GM23338 (cell line): ENCODE data around the gene CEACAM5. TPM values are rescaled to one million over a fixed set of nuclear protein-coding genes. Genes with fewer than 3 reads are reported as not detected.

ENCODE experiments used
- ATAC-seq: fragments of 200-7000 bp; cut with Tn5 transposase; 3 replicates; pipeline ENCODE4 v1.9.1; 2020
- DNase-seq: peaks from one replicate; pipeline ENCODE4 v3.0.0-alpha.2; 2015; ENCODE audit warnings: low spot score
- H2AFZ ChIP-seq: fragments of 200-600 bp; sonication (generic); 2 replicates; pipeline ENCODE4 v1.8.0; 2016; ENCODE audit warnings: antibody characterized with exemption, mild to moderate bottlenecking, moderate library complexity
- H3F3A ChIP-seq: fragments of 200-600 bp; sonication (generic); replicated peaks from 2 replicates; pipeline ENCODE4 v1.8.0; 2017; ENCODE audit warnings: antibody characterized with exemption, mixed run types, low read depth
- H3K27ac ChIP-seq: fragments of 200-600 bp; sonication (generic); 2 replicates; pipeline ENCODE4 v1.6.1; 2016; ENCODE audit warnings: low read depth
- H3K27me3 ChIP-seq: fragments of 200-600 bp; sonication (generic); 2 replicates; pipeline ENCODE4 v1.8.0; 2016; ENCODE audit warnings: mild to moderate bottlenecking, mixed run types, moderate library complexity; ENCODE audit not compliant: insufficient read depth
- H3K36me3 ChIP-seq: fragments of 200-600 bp; sonication (generic); 2 replicates; pipeline ENCODE4 v1.8.0; 2016; ENCODE audit warnings: mild to moderate bottlenecking; ENCODE audit not compliant: insufficient read depth
- H3K4me1 ChIP-seq: fragments of 200-600 bp; sonication (generic); 2 replicates; pipeline ENCODE4 v1.8.0; 2016; ENCODE audit warnings: mild to moderate bottlenecking, moderate library complexity; ENCODE audit not compliant: insufficient read depth
- H3K4me2 ChIP-seq: fragments of 200-600 bp; sonication (generic); 2 replicates; pipeline ENCODE4 v1.7.1; 2017; ENCODE audit warnings: mixed run types
- H3K4me3 ChIP-seq: fragments of 200-600 bp; sonication (generic); 2 replicates; pipeline ENCODE4 v1.6.1; 2016; ENCODE audit warnings: mixed run types
- H3K79me2 ChIP-seq: fragments of 200-600 bp; sonication (generic); replicated peaks from 2 replicates; pipeline ENCODE4 v1.8.0; 2017; ENCODE audit warnings: mild to moderate bottlenecking; ENCODE audit not compliant: insufficient read depth
- H3K9me2 ChIP-seq: fragments of 200-600 bp; sonication (generic); 2 replicates; pipeline ENCODE4 v1.8.0; 2017; ENCODE audit not compliant: insufficient read depth
- H4K20me1 ChIP-seq: fragments of 200-600 bp; sonication (generic); replicated peaks from 2 replicates; pipeline ENCODE4 v1.8.0; 2017; ENCODE audit warnings: mild to moderate bottlenecking; ENCODE audit not compliant: insufficient read depth
- H3K27ac Mint-ChIP-seq: 2 replicates; pipeline ENCODE4 v1.8.0; 2020; ENCODE audit warnings: inconsistent platforms, mild to moderate bottlenecking, moderate library complexity, mixed read lengths
- H3K27me3 Mint-ChIP-seq: 3 replicates; pipeline ENCODE4 v1.8.0; 2022; ENCODE audit warnings: low read depth, mild to moderate bottlenecking, moderate library complexity, mixed read lengths, inconsistent platforms; ENCODE audit not compliant: insufficient read depth, poor library complexity
- H3K36me3 Mint-ChIP-seq: 3 replicates; pipeline ENCODE4 v1.8.0; 2021; ENCODE audit warnings: low read depth, mild to moderate bottlenecking, inconsistent platforms, moderate library complexity, mixed read lengths
- H3K4me1 Mint-ChIP-seq: 3 replicates; pipeline ENCODE4 v1.8.0; 2020; ENCODE audit warnings: mild to moderate bottlenecking, inconsistent platforms, mixed read lengths
- H3K4me3 Mint-ChIP-seq: 3 replicates; pipeline ENCODE4 v1.8.0; 2021; ENCODE audit warnings: moderate library complexity, mild to moderate bottlenecking, inconsistent platforms, mixed read lengths
- H3K9me3 Mint-ChIP-seq: 3 replicates; pipeline ENCODE4 v1.8.0; 2020; ENCODE audit warnings: moderate library complexity, mild to moderate bottlenecking, inconsistent platforms, mixed read lengths
- CREB1 ChIP-seq: fragments of 250-450 bp; sonication (Bioruptor Pico); IDR thresholded peaks from 2 replicates; pipeline ENCODE4 v1.5.0; 2020; ENCODE audit warnings: low read depth, mild to moderate bottlenecking, moderate library complexity
- EZH2 ChIP-seq: fragments of 200-600 bp; sonication (generic); IDR thresholded peaks from one replicate; pipeline ENCODE4 v1.8.0; 2017; ENCODE audit warnings: antibody characterized with exemption, mild to moderate bottlenecking, low read depth; ENCODE audit not compliant: unreplicated experiment
- EZH2phosphoT487 ChIP-seq: fragments of 200-600 bp; sonication (generic); IDR thresholded peaks from one replicate; pipeline ENCODE4 v1.8.1; 2018; ENCODE audit warnings: antibody characterized with exemption; ENCODE audit not compliant: unreplicated experiment
- JUNB ChIP-seq: IDR thresholded peaks from one replicate; pipeline ENCODE4 v1.6.1; 2016; ENCODE audit warnings: antibody characterized with exemption; ENCODE audit not compliant: unreplicated experiment
- NANOG ChIP-seq: IDR thresholded peaks from 2 replicates; pipeline ENCODE4 v1.6.1; 2016; ENCODE audit warnings: antibody characterized with exemption, borderline replicate concordance
- POLR2AphosphoS5 ChIP-seq: IDR thresholded peaks from 2 replicates; pipeline ENCODE4 v1.6.1; 2016; ENCODE audit warnings: antibody characterized with exemption, low read depth
- REST ChIP-seq: IDR thresholded peaks from one replicate; pipeline ENCODE4 v1.6.1; 2018; ENCODE audit warnings: antibody characterized with exemption; ENCODE audit not compliant: unreplicated experiment
- STAT1 ChIP-seq: IDR thresholded peaks from one replicate; pipeline ENCODE4 v1.6.1; 2016; ENCODE audit warnings: antibody characterized with exemption; ENCODE audit not compliant: unreplicated experiment
- ZNF114 ChIP-seq: fragments of 250-450 bp; sonication (Bioruptor Pico); IDR thresholded peaks from 2 replicates; pipeline ENCODE4 v1.5.0; 2020; ENCODE audit warnings: mild to moderate bottlenecking, moderate library complexity
- ZNF331 ChIP-seq: fragments of 250-450 bp; sonication (Bioruptor Pico); IDR thresholded peaks from 2 replicates; pipeline ENCODE4 v1.5.0; 2020; ENCODE audit warnings: low read depth, mild to moderate bottlenecking, moderate library complexity
- polyA plus RNA-seq: library from polyadenylated mRNA; unstranded; fragments of >200 nt; fragmentation: Nextera tagmentation; extraction: Ambion mirVana; gene quantifications from 2 replicates; pipeline ENCODE4 v1.2.1, GENCODE V29; 2016
- total RNA-seq: library from RNA; depleted of rRNA; stranded (reverse); fragments of >200 nt; shearing (Covaris generic); gene quantifications from 2 replicates; pipeline ENCODE4 v1.2.3, GENCODE V29; 2014
- TF ChIP-seq, protein P1 (sequence below): fragments of 250-450 bp; sonication (Bioruptor Pico); IDR thresholded peaks from 2 replicates; pipeline ENCODE4 v1.5.0; 2020; ENCODE audit warnings: mild to moderate bottlenecking, moderate library complexity
- TF ChIP-seq, protein P2 (sequence below), 2 experiments: fragments of 200-600 bp in 1 of 2; sonication (generic) in 1 of 2; conservative IDR thresholded peaks; 2 replicates each; pipeline versions ENCODE4 v1.5.1 to v1.6.1; 2016 to 2017; ENCODE audit warnings: antibody characterized with exemption in 2 of 2, low read depth in 2 of 2, mild to moderate bottlenecking in 2 of 2, moderate library complexity in 1 of 2
- TF ChIP-seq, protein P3 (sequence below): IDR thresholded peaks from 2 replicates; pipeline ENCODE4 v1.6.1; 2016; ENCODE audit warnings: antibody characterized with exemption

CEACAM5 gene
- total and polyA plus RNA-seq, 2 experiments from 2014 or later = not detected

- Mint-ChIP-seq H3K27me3 (peaks cover 6% of the 10 kb centered on the region), H3K4me1 (peaks cover 3% of the 10 kb centered on the region; the same call in 1 of the 3 replicates), H3K36me3 (no peaks in the 10 kb centered on the region), H3K27ac (no peak within 1 kb of the TSS), H3K9me3 (no peaks in the 10 kb centered on the region), H3K4me3 (no peak within 1 kb of the TSS)
- DNase-seq (peak; percentile 49), ATAC-seq (no peak; the same call in 2 of the 3 replicates)
- no peaks in the 10 kb centered on the region for H3K36me3 ChIP-seq
- H3F3A ChIP-seq = no peaks in the 10 kb centered on the region
- H2AFZ ChIP-seq = no peak within 1 kb of the TSS
- no peak within 1 kb of the TSS for H3K4me2 ChIP-seq
- H4K20me1 ChIP-seq = no peaks in the 10 kb centered on the region
- no peak for TF ChIP-seq EZH2
- no peak for TF ChIP-seq JUNB
- TF ChIP-seq, protein P1, sequence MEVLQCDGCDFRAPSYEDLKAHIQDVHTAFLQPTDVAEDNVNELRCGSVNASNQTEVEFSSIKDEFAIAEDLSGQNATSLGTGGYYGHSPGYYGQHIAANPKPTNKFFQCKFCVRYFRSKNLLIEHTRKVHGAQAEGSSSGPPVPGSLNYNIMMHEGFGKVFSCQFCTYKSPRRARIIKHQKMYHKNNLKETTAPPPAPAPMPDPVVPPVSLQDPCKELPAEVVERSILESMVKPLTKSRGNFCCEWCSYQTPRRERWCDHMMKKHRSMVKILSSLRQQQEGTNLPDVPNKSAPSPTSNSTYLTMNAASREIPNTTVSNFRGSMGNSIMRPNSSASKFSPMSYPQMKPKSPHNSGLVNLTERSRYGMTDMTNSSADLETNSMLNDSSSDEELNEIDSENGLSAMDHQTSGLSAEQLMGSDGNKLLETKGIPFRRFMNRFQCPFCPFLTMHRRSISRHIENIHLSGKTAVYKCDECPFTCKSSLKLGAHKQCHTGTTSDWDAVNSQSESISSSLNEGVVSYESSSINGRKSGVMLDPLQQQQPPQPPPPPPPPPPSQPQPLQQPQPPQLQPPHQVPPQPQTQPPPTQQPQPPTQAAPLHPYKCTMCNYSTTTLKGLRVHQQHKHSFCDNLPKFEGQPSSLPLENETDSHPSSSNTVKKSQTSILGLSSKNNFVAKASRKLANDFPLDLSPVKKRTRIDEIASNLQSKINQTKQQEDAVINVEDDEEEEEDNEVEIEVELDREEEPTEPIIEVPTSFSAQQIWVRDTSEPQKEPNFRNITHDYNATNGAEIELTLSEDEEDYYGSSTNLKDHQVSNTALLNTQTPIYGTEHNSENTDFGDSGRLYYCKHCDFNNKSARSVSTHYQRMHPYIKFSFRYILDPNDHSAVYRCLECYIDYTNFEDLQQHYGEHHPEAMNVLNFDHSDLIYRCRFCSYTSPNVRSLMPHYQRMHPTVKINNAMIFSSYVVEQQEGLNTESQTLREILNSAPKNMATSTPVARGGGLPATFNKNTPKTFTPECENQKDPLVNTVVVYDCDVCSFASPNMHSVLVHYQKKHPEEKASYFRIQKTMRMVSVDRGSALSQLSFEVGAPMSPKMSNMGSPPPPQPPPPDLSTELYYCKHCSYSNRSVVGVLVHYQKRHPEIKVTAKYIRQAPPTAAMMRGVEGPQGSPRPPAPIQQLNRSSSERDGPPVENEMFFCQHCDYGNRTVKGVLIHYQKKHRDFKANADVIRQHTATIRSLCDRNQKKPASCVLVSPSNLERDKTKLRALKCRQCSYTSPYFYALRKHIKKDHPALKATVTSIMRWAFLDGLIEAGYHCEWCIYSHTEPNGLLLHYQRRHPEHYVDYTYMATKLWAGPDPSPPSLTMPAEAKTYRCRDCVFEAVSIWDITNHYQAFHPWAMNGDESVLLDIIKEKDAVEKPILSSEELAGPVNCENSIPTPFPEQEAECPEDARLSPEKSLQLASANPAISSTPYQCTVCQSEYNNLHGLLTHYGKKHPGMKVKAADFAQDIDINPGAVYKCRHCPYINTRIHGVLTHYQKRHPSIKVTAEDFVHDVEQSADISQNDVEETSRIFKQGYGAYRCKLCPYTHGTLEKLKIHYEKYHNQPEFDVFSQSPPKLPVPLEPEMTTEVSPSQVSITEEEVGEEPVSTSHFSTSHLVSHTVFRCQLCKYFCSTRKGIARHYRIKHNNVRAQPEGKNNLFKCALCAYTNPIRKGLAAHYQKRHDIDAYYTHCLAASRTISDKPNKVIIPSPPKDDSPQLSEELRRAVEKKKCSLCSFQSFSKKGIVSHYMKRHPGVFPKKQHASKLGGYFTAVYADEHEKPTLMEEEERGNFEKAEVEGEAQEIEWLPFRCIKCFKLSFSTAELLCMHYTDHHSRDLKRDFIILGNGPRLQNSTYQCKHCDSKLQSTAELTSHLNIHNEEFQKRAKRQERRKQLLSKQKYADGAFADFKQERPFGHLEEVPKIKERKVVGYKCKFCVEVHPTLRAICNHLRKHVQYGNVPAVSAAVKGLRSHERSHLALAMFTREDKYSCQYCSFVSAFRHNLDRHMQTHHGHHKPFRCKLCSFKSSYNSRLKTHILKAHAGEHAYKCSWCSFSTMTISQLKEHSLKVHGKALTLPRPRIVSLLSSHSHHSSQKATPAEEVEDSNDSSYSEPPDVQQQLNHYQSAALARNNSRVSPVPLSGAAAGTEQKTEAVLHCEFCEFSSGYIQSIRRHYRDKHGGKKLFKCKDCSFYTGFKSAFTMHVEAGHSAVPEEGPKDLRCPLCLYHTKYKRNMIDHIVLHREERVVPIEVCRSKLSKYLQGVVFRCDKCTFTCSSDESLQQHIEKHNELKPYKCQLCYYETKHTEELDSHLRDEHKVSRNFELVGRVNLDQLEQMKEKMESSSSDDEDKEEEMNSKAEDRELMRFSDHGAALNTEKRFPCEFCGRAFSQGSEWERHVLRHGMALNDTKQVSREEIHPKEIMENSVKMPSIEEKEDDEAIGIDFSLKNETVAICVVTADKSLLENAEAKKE = no peak
- no peak for TF ChIP-seq ZNF331 (CRISPR knock-in tag)
- TF ChIP-seq REST = no peak
- no peak for TF ChIP-seq STAT1
- TF ChIP-seq, protein P2, sequence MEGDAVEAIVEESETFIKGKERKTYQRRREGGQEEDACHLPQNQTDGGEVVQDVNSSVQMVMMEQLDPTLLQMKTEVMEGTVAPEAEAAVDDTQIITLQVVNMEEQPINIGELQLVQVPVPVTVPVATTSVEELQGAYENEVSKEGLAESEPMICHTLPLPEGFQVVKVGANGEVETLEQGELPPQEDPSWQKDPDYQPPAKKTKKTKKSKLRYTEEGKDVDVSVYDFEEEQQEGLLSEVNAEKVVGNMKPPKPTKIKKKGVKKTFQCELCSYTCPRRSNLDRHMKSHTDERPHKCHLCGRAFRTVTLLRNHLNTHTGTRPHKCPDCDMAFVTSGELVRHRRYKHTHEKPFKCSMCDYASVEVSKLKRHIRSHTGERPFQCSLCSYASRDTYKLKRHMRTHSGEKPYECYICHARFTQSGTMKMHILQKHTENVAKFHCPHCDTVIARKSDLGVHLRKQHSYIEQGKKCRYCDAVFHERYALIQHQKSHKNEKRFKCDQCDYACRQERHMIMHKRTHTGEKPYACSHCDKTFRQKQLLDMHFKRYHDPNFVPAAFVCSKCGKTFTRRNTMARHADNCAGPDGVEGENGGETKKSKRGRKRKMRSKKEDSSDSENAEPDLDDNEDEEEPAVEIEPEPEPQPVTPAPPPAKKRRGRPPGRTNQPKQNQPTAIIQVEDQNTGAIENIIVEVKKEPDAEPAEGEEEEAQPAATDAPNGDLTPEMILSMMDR (conservative IDR thresholded peaks at IDR 0.05; ENCODE audit: low read depth in 2 of 2) = no peak
- no peak for TF ChIP-seq CREB1 (CRISPR knock-in tag)
- no peak for TF ChIP-seq ZNF114
- no peak for TF ChIP-seq EZH2phosphoT487
- TF ChIP-seq, protein P3, sequence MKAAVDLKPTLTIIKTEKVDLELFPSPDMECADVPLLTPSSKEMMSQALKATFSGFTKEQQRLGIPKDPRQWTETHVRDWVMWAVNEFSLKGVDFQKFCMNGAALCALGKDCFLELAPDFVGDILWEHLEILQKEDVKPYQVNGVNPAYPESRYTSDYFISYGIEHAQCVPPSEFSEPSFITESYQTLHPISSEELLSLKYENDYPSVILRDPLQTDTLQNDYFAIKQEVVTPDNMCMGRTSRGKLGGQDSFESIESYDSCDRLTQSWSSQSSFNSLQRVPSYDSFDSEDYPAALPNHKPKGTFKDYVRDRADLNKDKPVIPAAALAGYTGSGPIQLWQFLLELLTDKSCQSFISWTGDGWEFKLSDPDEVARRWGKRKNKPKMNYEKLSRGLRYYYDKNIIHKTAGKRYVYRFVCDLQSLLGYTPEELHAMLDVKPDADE = no peak
- TF ChIP-seq POLR2AphosphoS5 = no peak
- no peak for TF ChIP-seq NANOG
- H3K79me2 ChIP-seq = no peaks in the 10 kb centered on the region
- no peak within 1 kb of the TSS for H3K27ac ChIP-seq
- H3K27me3 ChIP-seq = no peaks in the 10 kb centered on the region
- no peaks in the 10 kb centered on the region; the same call in 1 of the 2 replicates for H3K4me1 ChIP-seq
- H3K4me3 ChIP-seq = no peak within 1 kb of the TSS
- H3K9me2 ChIP-seq = no peaks in the 10 kb centered on the region
Measured at GRCh38 chr19:41755328-41755913, 47.0 kb downstream of the CEACAM5 start, which contains the start of gene CEACAM6. Gene CEACAM6 (plus strand): TSS chr19:41755530. CDS start chr19:41755639, 109 bp downstream.
